Inflammatory macrophage treated with lipopolysaccharide for 4 hours (primary cell): ENCODE measurements around the gene GRM7.
"Not testable (repeated sequence)": the region's sequence is repeated elsewhere in the genome, so short reads cannot be mapped to it uniquely, and the experiment has no call there.

Experiments used
- DNase-seq: peaks from one replicate; pipeline ENCODE4 v3.0.0-alpha.2; 2020

Gene GRM7

GRCh38 chr3:6860954-6861624 lies at the start of gene GRM7:
Gene GRM7, plus strand, starts transcription at chr3:6861115.
- DNase-seq = no peak

- no peak for DNase-seq
These were observed 39.5 kb upstream of the GRM7 start for GRCh38 chr3:6821411-6821810.

- no peak for DNase-seq
These were observed 35.4 kb upstream of the GRM7 start for GRCh38 chr3:6825524-6825923.

GRCh38 chr3:6827453-6827852 lies 33.5 kb upstream of the GRM7 start:
- DNase-seq = no peak

GRCh38 chr3:6844723-6845122 lies 16.2 kb upstream of the GRM7 start:
- DNase-seq = no peak

GRCh38 chr3:6854184-6854583 lies 6.7 kb upstream of the GRM7 start:
- no peak for DNase-seq

- no peak for DNase-seq
These were observed 3.4 kb upstream of the GRM7 start for GRCh38 chr3:6857510-6857909.

- DNase-seq = no peak
These were observed 564 bp upstream of the GRM7 start for GRCh38 chr3:6860149-6860953.

GRCh38 chr3:6861625-6862000 lies 698 bp downstream of the GRM7 start:
- DNase-seq = no peak

- no peak for DNase-seq
These were observed 1.3 kb downstream of the GRM7 start for GRCh38 chr3:6862041-6862879.

- no peak for DNase-seq
These were observed 1.9 kb downstream of the GRM7 start for GRCh38 chr3:6862880-6863195.

- no peak for DNase-seq
These were observed 6.4 kb downstream of the GRM7 start for GRCh38 chr3:6867269-6867668.

- no peak for DNase-seq
These were observed 17.8 kb downstream of the GRM7 start for GRCh38 chr3:6878731-6879130.

- DNase-seq = no peak
These were observed 51.3 kb downstream of the GRM7 start for GRCh38 chr3:6912240-6912639.

- DNase-seq = no peak
These were observed 55.0 kb downstream of the GRM7 start for GRCh38 chr3:6915898-6916297.

GRCh38 chr3:6921066-6921465 lies 60.2 kb downstream of the GRM7 start:
- DNase-seq = no peak

- DNase-seq = no peak
These were observed 61.0 kb downstream of the GRM7 start for GRCh38 chr3:6921876-6922275.

GRCh38 chr3:6928064-6928463 lies 67.1 kb downstream of the GRM7 start:
- DNase-seq = no peak

- no peak for DNase-seq
These were observed 69.0 kb downstream of the GRM7 start for GRCh38 chr3:6929918-6930317.

GRCh38 chr3:6935418-6935817 lies 74.5 kb downstream of the GRM7 start:
- not testable (repeated sequence) for DNase-seq

- no peak for DNase-seq
These were observed 75.1 kb downstream of the GRM7 start for GRCh38 chr3:6935970-6936369.

- no peak for DNase-seq
These were observed 101.9 kb downstream of the GRM7 start for GRCh38 chr3:6962801-6963200.

GRCh38 chr3:6965881-6966280 lies 105.0 kb downstream of the GRM7 start:
- no peak for DNase-seq

GRCh38 chr3:6971933-6972332 lies 111.0 kb downstream of the GRM7 start:
- DNase-seq = no peak
